ENCODE results near the gene PI4KA.
"Not testable (repeated sequence)": the region's sequence is repeated elsewhere in the genome, so short reads cannot be mapped to it uniquely, and the experiment has no call there.

Gene PI4KA

GRCh38 chr22:20724676-20725454 is 133.7 kb downstream of the PI4KA start:
- in situ Hi-C loops (cut with MboI; ENCODE audit: low pct_unique_long_range_greater_than_20kb, low sequenced_read_pairs), result no loop called here
- DNase-seq, result no peak

GRCh38 chr22:20721409-20722218 is 137.0 kb downstream of the PI4KA start:
- in situ Hi-C loops (cut with MboI; ENCODE audit: low pct_unique_long_range_greater_than_20kb, low sequenced_read_pairs), result no loop called here
- DNase-seq, result peak; percentile 32

GRCh38 chr22:20720692-20721408 is 137.8 kb downstream of the PI4KA start:
- in situ Hi-C loops (cut with MboI; ENCODE audit: low pct_unique_long_range_greater_than_20kb, low sequenced_read_pairs), result no loop called here
- DNase-seq, result no peak

- DNase-seq; in situ Hi-C loops (cut with MboI; ENCODE audit: low pct_unique_long_range_greater_than_20kb, low sequenced_read_pairs): not testable (repeated sequence)
These were observed 139.9 kb downstream of the PI4KA start for GRCh38 chr22:20718727-20719126.

- DNase-seq; in situ Hi-C loops (cut with MboI; ENCODE audit: low pct_unique_long_range_greater_than_20kb, low sequenced_read_pairs): not testable (repeated sequence)
These were observed 140.6 kb downstream of the PI4KA start for GRCh38 chr22:20717981-20718380.

- DNase-seq; in situ Hi-C loops (cut with MboI; ENCODE audit: low pct_unique_long_range_greater_than_20kb, low sequenced_read_pairs): not testable (repeated sequence)
These were observed 141.3 kb downstream of the PI4KA start for GRCh38 chr22:20717213-20717866.

GRCh38 chr22:20713116-20713515 is 145.5 kb downstream of the PI4KA start:
- in situ Hi-C loops (cut with MboI; ENCODE audit: low pct_unique_long_range_greater_than_20kb, low sequenced_read_pairs), result not testable (repeated sequence)

GRCh38 chr22:20709966-20710365 is 148.6 kb downstream of the PI4KA start:
- in situ Hi-C loops (cut with MboI; ENCODE audit: low pct_unique_long_range_greater_than_20kb, low sequenced_read_pairs); DNase-seq: not testable (repeated sequence)

More at GRCh38 chr22:20713116-20713515, 145.5 kb downstream of the PI4KA start:
- not testable (repeated sequence) for DNase-seq

- in situ Hi-C loops (cut with MboI; ENCODE audit: low pct_unique_long_range_greater_than_20kb, low sequenced_read_pairs); DNase-seq: not testable (repeated sequence)
These were observed 151.0 kb downstream of the PI4KA start for GRCh38 chr22:20707549-20708118.

GRCh38 chr22:20703816-20704609 is 154.6 kb downstream of the PI4KA start:
- in situ Hi-C loops (cut with MboI; ENCODE audit: low pct_unique_long_range_greater_than_20kb, low sequenced_read_pairs); DNase-seq: not testable (repeated sequence)

GRCh38 chr22:20703414-20703806 is 155.2 kb downstream of the PI4KA start:
- DNase-seq; in situ Hi-C loops (cut with MboI; ENCODE audit: low pct_unique_long_range_greater_than_20kb, low sequenced_read_pairs): not testable (repeated sequence)

GRCh38 chr22:20702546-20703413 is 155.8 kb downstream of the PI4KA start:
- DNase-seq, result peak; percentile 94
- in situ Hi-C loops (cut with MboI; ENCODE audit: low pct_unique_long_range_greater_than_20kb, low sequenced_read_pairs), result not testable (repeated sequence)

- DNase-seq; in situ Hi-C loops (cut with MboI; ENCODE audit: low pct_unique_long_range_greater_than_20kb, low sequenced_read_pairs): not testable (repeated sequence)
These were observed 156.5 kb downstream of the PI4KA start for GRCh38 chr22:20702175-20702545.

GRCh38 chr22:20701680-20702136 is 156.9 kb downstream of the PI4KA start:
- in situ Hi-C loops (cut with MboI; ENCODE audit: low pct_unique_long_range_greater_than_20kb, low sequenced_read_pairs), result not testable (repeated sequence)

GRCh38 chr22:20700347-20700746 is 158.3 kb downstream of the PI4KA start:
- in situ Hi-C loops (cut with MboI; ENCODE audit: low pct_unique_long_range_greater_than_20kb, low sequenced_read_pairs); DNase-seq: not testable (repeated sequence)

More at GRCh38 chr22:20701680-20702136, 156.9 kb downstream of the PI4KA start:
- DNase-seq, result peak; percentile 15

GRCh38 chr22:20699856-20700255 is 158.8 kb downstream of the PI4KA start:
- in situ Hi-C loops (cut with MboI; ENCODE audit: low pct_unique_long_range_greater_than_20kb, low sequenced_read_pairs); DNase-seq: not testable (repeated sequence)
